DND-41 (cell line): Measurements from ENCODE around the gene THBS3.

ENCODE experiments used
- CTCF ChIP-seq: IDR thresholded peaks from 2 replicates; pipeline ENCODE4 v1.5.1; 2012; ENCODE audit warnings: borderline replicate concordance, low read length, moderate library complexity, mild to moderate bottlenecking; ENCODE audit not compliant: poor library complexity, severe bottlenecking; ENCODE audit errors: extremely low read depth
- EZH2 ChIP-seq: IDR thresholded peaks from 3 replicates; pipeline ENCODE4 v1.6.1; 2012; ENCODE audit warnings: borderline replicate concordance, low read depth, mild to moderate bottlenecking, moderate library complexity, low read length, inconsistent platforms; ENCODE audit not compliant: severe bottlenecking

DNA sequence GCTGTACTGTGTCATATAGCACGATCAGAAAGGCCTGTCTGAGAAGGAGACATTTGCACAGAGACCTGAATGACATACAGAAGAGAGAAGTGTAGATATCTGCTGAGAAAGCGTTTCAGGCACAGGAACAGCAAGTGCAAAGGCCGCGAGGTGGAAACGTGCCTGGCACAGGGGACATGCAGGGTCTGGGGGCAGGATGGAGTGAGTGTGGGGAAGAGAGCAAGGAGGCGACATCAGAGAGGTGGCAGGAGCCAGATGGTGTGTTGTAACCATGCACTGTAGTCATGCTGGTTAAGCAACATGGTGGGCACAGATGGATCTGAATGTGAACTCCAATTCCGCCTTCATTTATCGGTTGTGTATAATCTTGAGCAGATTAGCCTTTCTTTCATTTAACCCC lies 47.6 kb downstream of the THBS3 start:
- no peak for TF ChIP-seq CTCF
- no peak for TF ChIP-seq EZH2
